NCI-H2107 (cell line): ENCODE results near the gene ORC6.

Experiments used
- DNase-seq: peaks from one replicate; lab custom pipeline; 2025; lab: John Stamatoyannopoulos, UW

ORC6 gene

GRCh38 chr16:46731691-46732555, 42.5 kb downstream of the ORC6 start:
- no peak for DNase-seq

- no peak for DNase-seq
Measured at GRCh38 chr16:46732561-46732960, 43.1 kb downstream of the ORC6 start.

DNA sequence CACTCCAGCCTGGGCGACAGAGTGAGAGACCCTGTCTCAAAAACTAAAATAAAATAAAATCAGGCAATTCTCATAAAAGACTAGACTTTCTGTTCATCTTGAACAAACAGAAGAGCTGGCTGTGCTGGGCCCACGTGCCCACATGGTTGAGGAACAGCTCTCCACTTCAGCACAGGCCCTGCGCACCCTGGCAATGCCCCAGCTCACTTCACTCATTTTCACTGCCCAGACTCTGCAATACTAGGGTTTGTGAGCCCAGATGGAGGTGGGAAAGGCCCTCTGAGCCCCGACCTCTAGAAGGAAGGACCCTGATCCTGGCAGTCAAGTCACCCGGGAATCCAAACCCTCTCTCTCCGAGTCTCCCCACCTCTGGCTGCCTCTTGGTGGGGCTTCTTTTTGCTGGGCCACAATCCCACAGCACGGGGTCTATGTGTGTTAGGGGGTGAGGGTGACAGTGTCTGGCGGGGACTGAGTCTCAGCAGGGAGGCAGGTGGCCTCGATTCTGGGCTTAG, 43.9 kb downstream of the ORC6 start:
- no peak for DNase-seq

DNA sequence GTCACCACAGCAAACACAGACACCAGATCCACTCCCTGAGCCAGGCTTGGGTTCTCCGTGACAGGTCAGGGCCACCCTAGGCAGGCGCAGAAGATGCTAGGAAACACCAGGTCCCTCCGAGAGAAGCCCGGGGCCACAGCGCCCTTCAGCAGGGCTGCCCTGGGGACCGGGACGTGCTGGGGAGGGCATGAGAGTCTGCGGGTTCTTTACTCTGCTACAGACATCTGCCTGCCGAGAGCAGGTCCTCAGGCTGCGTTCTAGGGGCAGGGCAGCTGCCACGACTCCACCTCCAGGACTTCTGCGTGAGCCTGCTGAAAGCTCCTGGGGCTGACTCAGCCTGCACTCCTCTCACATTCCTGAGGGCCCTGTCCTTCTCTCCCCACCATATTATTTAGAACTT, 47.2 kb downstream of the ORC6 start:
- no peak for DNase-seq

- DNase-seq: no peak
Measured at GRCh38 chr16:46737621-46738214, 48.3 kb downstream of the ORC6 start.

GRCh38 chr16:46739934-46740333, 50.5 kb downstream of the ORC6 start:
- no peak for DNase-seq

DNA sequence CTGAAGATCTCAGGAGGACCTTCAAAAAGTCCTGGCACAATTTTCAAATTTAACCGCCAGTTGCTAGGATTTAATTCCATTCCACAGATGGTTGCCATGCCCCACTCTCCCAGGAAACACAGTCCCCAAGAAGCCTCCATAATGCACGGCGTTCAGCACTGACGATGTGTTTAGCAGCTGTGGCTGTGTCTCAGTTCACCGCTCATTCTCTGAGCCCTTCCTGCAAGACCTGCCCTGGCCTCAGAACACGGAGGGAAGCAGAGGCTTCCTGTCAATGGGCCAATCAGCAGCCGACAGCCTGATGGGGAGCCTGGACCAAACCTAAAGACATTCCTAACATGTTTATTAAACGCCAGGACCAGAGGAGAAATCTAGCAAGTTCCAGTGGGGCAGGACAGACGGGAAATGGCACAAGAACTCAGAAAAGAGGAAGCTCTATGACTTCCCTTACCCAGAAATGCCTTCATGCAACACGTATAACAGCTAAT, 53.8 kb downstream of the ORC6 start:
- DNase-seq: no peak

GRCh38 chr16:46745617-46746016, 56.2 kb downstream of the ORC6 start:
- no peak for DNase-seq

DNA sequence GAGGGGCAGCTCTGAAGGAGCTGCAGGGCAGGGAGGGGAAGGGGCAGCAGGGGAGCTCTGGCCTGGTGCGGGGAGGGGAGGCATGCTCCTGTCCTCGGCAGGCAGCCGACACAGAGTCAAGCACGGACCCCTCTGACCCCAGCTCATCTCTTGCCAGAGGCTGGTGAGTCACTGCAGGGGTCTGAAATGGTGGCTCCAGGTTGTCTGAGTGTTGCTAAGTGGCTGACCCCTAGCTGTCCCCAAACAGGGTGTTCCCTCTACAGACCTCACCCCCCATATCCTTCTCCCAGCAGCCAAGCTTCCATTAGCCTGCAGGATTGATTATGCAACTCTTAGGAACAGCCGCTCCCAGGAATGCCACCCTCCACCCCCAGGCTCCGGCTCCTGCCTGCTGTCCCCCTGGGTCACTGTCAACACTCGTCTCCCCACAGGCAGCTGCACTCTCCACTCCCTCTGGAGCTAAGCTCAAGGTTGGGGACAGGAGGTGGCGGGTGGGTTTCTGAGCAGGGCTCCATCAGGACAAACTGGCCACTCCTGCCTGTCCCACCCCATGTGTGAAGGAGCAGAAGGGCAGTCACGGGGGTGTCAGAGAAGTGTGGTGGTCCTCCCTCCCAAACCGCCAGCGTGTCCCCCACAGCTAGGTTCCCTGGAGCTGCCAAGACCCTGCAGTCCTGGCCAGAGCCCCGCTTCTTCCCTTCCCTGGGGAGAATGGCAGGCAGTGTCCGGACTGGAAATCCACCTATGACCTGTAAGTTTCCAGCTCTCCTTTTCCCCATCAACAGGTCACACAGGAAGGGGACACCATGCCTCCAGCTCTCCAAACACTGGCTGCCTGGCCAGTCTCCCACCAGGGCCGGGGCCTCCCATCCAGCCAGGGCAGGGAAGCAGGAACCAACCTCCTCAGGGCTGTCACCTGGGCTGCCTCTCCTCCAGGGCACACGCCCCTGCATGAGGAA, 57.6 kb downstream of the ORC6 start:
- no peak for DNase-seq
